Choroid plexus epithelial cell (primary cell): ENCODE data around the gene TMEM150A.
"Not testable (repeated sequence)": the region's sequence is repeated elsewhere in the genome, so short reads cannot be mapped to it uniquely, and the experiment has no call there.

Experiments
- DNase-seq: peaks from one replicate; pipeline ENCODE4 v3.0.0-alpha.2; 2010; ENCODE audit warnings: low read depth
- H3K4me3 ChIP-seq: 2 replicates; pipeline ENCODE4 v1.5.1; 2011; ENCODE audit warnings: low read depth, mild to moderate bottlenecking, control low read depth, low read length, moderate library complexity
- TF ChIP-seq, protein P1 (sequence below): conservative IDR thresholded peaks from 2 replicates; pipeline ENCODE4 v1.5.1; 2011; ENCODE audit warnings: low read depth, mild to moderate bottlenecking, control low read depth, inconsistent platforms, low read length, moderate library complexity

TMEM150A gene

DNA sequence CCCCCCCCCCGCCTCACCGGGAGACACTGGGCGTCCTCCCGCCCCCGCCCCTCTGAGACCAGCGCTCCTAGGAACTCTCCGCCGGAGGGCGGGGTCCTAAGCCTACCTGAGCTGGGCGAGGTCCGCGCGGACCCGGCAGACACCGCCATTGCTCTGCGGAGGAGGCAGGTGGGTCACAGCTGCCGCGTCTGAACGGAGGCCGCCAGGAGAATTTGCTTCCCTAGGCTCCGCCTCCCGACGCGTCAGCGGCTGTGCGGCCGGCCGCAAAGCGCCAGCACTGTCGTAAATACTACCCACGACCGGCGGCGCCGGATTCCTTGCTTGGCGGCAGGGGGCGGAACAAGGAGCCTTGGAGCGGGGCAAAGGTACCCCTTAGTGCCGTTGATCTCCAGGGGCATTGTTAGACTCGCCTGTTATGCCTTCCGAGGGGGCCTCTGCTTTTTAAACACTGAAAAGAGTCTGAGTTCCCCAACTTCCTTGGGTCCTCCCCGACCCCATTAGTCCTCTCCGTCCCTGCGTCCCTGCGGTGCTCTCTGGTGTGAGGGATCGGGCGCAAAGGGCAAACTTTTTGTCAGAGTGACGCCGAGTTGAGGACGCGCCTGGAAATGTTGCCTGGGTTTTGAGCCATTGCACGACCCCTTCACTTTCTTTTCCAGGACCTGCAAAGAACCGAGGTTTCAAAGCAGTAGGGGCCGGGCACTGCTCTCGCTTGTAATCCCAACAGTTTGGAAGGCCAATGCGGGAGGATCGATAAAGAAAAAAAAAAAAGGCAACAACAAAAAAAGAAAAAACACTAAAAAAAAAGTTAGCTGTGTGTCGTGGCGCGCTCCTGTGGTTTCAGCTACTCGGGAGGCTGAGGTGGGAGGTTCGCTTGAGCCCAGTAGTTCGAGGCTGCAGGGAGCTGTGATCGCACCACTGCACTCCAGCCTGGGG is 41.0 kb downstream of the TMEM150A start, which contains the start of gene GGCX:
TSS of gene GGCX (minus strand) at position 214 of the 933 bp plus-strand sequence. CDS start at position 149, 65 bp downstream.
- TF ChIP-seq, protein P1, sequence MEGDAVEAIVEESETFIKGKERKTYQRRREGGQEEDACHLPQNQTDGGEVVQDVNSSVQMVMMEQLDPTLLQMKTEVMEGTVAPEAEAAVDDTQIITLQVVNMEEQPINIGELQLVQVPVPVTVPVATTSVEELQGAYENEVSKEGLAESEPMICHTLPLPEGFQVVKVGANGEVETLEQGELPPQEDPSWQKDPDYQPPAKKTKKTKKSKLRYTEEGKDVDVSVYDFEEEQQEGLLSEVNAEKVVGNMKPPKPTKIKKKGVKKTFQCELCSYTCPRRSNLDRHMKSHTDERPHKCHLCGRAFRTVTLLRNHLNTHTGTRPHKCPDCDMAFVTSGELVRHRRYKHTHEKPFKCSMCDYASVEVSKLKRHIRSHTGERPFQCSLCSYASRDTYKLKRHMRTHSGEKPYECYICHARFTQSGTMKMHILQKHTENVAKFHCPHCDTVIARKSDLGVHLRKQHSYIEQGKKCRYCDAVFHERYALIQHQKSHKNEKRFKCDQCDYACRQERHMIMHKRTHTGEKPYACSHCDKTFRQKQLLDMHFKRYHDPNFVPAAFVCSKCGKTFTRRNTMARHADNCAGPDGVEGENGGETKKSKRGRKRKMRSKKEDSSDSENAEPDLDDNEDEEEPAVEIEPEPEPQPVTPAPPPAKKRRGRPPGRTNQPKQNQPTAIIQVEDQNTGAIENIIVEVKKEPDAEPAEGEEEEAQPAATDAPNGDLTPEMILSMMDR, result peak; percentile 15
- peak; percentile 94 for DNase-seq
- peak within 1 kb of the TSS; percentile 71 for H3K4me3 ChIP-seq

- H3K4me3 ChIP-seq, result peak overlapping the region; percentile 71
- DNase-seq, result no peak
- TF ChIP-seq, protein P1, result no peak
Observed at GRCh38 chr2:85560812-85561279, 41.7 kb downstream of the TMEM150A start.

DNA sequence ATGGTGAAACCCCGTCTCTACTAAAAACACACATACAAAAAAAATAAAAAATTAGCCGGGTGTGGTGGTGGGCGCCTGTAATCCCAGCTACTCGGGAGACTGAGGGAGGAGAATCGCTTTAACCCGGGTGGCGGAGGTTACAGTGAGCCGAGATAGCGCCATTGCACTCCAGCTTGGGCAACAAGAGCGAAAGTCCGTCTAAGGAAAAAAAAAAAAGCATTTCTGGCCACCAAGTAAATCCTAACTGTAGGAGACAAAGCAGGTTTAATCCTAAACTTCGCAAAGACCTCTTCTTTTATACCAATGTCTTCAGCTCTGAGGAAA is 42.1 kb downstream of the TMEM150A start:
- DNase-seq, result not testable (repeated sequence)
- H3K4me3 ChIP-seq, result peak overlapping the region; percentile 71

GRCh38 chr2:85558160-85558559 is 44.3 kb downstream of the TMEM150A start:
- no peak for DNase-seq
- TF ChIP-seq, protein P1, result no peak
- no peak overlapping the region for H3K4me3 ChIP-seq

GRCh38 chr2:85557130-85557529 is 45.4 kb downstream of the TMEM150A start:
- DNase-seq, result no peak
- no peak overlapping the region for H3K4me3 ChIP-seq
- TF ChIP-seq, protein P1, result no peak

GRCh38 chr2:85554980-85555612 is 47.4 kb downstream of the TMEM150A start:
- DNase-seq, result no peak
- no peak overlapping the region for H3K4me3 ChIP-seq
- TF ChIP-seq, protein P1, result no peak

GRCh38 chr2:85553184-85553583 is 49.3 kb downstream of the TMEM150A start:
- no peak for DNase-seq
- no peak overlapping the region for H3K4me3 ChIP-seq
- TF ChIP-seq, protein P1, result no peak
